SW 1271 (cell line): ENCODE results near the gene WDFY4.
"Not testable (repeated sequence)": the region's sequence is repeated elsewhere in the genome, so short reads cannot be mapped to it uniquely, and the experiment has no call there.

Experiments
- DNase-seq, 2 experiments: peaks; one replicate each; lab custom pipeline; 2025; lab: John Stamatoyannopoulos, UW

WDFY4 gene, protein sequence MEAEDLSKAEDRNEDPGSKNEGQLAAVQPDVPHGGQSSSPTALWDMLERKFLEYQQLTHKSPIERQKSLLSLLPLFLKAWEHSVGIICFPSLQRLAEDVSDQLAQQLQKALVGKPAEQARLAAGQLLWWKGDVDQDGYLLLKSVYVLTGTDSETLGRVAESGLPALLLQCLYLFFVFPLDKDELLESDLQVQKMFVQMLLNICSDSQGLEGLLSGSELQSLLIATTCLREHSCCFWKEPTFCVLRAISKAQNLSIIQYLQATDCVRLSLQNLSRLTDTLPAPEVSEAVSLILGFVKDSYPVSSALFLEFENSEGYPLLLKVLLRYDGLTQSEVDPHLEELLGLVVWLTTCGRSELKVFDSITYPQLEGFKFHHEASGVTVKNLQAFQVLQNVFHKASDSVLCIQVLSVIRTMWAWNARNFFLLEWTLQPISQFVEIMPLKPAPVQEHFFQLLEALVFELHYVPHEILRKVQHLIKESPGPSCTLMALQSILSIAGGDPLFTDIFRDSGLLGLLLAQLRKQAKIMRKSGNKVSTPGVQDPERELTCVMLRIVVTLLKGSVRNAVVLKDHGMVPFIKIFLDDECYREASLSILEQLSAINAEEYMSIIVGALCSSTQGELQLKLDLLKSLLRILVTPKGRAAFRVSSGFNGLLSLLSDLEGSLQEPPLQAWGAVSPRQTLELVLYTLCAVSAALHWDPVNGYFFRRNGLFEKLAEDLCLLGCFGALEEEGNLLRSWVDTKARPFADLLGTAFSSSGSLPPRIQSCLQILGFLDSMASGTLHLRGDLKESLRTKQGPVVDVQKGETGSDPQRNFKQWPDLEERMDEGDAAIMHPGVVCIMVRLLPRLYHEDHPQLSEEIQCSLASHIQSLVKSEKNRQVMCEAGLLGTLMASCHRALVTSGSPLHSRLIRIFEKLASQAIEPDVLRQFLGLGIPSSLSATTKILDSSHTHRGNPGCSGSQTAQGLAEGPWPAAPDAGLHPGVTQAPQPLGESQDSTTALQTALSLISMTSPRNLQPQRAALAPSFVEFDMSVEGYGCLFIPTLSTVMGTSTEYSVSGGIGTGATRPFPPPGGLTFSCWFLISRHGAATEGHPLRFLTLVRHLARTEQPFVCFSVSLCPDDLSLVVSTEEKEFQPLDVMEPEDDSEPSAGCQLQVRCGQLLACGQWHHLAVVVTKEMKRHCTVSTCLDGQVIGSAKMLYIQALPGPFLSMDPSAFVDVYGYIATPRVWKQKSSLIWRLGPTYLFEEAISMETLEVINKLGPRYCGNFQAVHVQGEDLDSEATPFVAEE (N-terminal part only)

DNA sequence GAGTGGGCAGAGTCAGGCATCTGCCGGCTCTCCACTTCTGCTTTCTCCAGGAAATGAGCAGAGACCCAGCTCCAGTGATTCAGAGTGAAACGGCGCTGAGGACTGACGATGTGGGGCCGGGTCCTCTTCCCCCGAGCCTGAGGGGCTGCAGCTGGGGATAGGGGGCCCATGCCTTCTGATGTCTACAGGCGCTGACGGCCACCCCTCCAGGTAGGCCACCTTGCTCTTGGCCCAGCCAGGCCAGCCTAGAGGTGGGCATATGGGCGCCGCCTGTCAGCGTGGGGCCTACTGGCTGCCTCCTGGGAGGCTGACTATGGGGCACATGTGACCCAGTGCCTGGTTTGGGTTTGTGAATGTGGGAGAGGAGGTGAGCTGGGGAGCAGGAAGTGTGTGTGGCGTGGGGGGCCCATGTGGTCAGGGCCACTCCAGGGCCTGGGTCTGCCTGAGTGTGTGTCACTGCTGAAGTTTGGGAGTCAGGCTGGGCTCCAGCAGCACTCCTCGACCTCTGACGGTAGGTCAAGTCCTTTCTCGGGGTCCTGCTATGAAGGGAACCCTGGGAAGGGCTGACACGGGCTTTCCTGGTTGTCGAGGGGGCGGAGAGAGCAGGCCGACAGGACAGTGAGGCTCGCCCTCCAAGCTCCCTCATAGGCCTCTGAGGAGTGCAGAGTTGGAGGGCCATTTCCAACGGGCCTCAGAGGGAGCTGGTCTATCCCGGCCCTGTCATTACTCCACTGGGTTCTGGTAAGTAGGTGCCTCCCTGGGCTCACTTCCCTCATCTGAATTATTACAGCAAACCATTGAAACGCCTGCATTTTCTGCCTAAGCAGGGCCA lies at the start of gene WDFY4:
Gene WDFY4, plus strand, starts transcription at position 82 of the 832 bp plus-strand sequence. CDS start 24,860 bp downstream, outside the sequence.
- no peak for DNase-seq

- DNase-seq = no peak
These were observed 49.6 kb upstream of the WDFY4 start for GRCh38 chr10:48634984-48635557.

GRCh38 chr10:48636231-48636630 lies 48.4 kb upstream of the WDFY4 start:
- no peak for DNase-seq

DNA sequence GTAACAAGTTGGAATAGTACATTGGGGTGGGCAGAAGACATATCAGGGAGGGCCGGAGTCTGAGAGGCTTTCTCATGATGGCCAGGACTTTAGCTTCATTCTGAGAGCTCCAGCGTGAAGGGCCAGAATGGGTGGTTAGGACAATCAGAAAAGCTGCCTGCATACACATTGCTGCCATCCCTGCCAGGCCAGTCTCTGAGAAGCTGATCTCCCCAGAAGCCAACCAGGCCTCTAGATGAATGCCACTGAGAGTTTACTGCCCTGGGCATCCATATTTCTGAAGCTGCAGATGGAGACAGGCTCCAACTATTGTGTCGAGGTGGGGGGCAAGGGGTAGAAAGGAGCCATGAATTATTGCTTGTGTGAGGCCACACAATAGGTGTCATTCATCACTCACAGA lies 47.8 kb upstream of the WDFY4 start:
- DNase-seq = no peak

GRCh38 chr10:48638158-48638557 lies 46.5 kb upstream of the WDFY4 start:
- no peak for DNase-seq

- no peak for DNase-seq
These were observed 45.7 kb upstream of the WDFY4 start for GRCh38 chr10:48638739-48639527.

GRCh38 chr10:48639632-48640031 lies 45.0 kb upstream of the WDFY4 start:
- no peak for DNase-seq

DNA sequence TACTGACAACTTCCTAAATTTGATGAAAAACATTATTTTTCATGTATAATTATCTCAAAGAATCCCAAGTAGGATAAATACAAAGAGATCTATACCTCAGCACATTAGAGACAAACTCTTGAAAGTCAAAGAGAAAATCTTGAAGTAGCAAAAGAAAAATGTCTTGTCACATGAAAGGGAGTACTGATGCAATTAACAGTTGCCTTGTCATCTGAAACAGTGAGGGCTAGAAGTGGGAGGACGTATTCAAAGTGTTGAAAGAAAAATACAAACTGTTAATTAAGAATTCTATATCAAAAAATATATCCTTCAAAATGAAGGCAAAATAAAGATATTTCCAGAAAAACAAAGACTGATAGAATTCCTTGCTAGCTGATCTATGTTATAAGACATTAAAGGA lies 44.3 kb upstream of the WDFY4 start:
- DNase-seq = no peak

- not testable (repeated sequence) for DNase-seq
These were observed 43.5 kb upstream of the WDFY4 start for GRCh38 chr10:48641099-48641690.

- DNase-seq = no peak
These were observed 39.1 kb upstream of the WDFY4 start for GRCh38 chr10:48645600-48645999.

DNA sequence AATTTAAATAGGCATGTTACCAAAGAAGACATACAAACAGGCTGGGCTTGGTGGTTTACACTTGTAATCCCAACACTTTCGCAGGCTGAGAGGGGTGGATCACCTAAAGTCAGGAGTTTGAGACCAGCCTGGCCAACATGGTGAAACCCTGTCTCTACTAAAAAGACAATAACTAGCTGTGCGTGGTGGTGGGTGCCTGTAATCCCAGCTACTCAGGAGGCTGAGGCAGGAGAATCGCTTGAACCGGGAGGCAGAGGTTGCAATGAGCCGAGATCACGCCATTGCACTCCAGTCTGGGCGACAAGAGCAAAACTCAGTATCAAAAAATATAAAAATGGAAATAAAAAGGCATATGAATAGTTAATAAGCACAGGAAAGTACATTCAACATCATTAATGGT lies 37.6 kb upstream of the WDFY4 start:
- not testable (repeated sequence) for DNase-seq

- DNase-seq = no peak
These were observed 36.3 kb upstream of the WDFY4 start for GRCh38 chr10:48648172-48648942.

- DNase-seq = no peak
These were observed 35.2 kb upstream of the WDFY4 start for GRCh38 chr10:48649349-48649944.

DNA sequence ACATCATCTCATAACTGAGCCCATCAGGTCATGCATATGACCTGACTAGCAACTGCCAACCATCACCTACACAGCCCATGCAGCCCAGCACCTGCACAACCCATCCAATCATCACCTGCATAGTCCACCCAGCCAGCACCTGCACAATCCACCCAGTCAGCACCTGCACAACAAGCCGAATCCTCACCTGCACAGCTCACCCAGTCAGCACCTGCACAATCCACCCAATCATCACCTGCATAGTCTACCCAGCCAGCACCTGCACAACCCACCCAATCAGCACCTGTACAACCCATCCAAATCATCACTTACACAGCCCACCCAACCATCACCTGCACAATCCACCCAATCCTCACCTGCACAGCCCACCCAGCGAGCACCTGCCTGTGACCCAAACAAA lies 33.4 kb upstream of the WDFY4 start:
- no peak for DNase-seq

DNA sequence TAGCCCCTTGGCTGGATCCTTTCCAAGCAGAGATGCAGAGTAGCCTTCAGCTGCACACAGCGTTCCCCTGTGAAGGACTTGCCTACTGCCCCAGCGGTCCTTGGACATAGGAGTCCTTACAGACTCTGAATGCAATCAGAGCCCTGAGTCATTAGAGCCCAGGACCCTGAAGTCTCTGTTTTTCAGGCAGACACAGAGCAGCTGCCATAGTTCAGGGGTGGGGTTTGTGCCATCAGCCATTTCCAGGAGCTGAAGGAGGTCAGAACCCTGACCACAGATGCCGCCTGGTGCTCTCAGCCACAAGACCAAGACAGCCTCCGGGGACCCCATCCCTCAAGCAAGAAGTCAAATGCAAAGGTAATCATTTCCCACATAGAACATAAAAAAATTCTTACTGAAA lies 32.8 kb upstream of the WDFY4 start:
- no peak for DNase-seq

- no peak for DNase-seq
These were observed 32.3 kb upstream of the WDFY4 start for GRCh38 chr10:48652344-48652743.

DNA sequence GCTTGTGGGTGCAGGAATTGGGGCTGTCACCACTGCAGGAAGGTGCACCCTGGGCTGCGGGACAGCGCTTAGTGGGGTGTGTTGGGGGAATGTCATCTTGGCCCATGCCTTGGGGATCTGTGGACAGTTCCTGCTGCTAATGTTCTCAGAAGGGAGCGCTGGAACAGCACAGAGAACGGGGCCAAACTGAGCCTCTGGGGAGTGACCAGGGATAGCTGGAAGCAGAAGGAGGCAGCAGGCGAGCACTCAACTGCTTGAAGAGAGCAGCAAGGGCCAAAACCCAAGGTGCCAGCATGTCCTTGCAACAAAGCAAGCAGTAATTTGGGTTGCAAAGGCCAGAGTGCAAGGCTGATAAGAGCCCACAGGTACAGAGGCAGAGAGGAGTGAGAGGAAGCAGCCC lies 31.3 kb upstream of the WDFY4 start:
- DNase-seq = no peak

GRCh38 chr10:48653944-48654698 lies 30.6 kb upstream of the WDFY4 start:
- DNase-seq = no peak
